K562 treated with DMSO at 1 percent for 24 hours (cell line): Measurements from ENCODE around the gene TRIP4. TPM values are rescaled to one million over a fixed set of nuclear protein-coding genes. Genes with fewer than 3 reads are reported as not detected.

ENCODE experiments used
- total RNA-seq: library from RNA; unstranded; fragments of 300-600 nt; gene quantifications from 2 replicates; pipeline ENCODE4 v1.2.3, GENCODE V29; 2022; ENCODE audit warnings: low read depth; ENCODE audit not compliant: insufficient read depth

The TRIP4 gene
- 18.7 and 21.4 TPM in 2 replicates for total RNA-seq

GRCh38 chr15:64387562-64388168, at the start of gene TRIP4:
Gene TRIP4 (plus strand): TSS chr15:64387836. CDS start chr15:64387864, 28 bp downstream.

GRCh38 chr15:64355944-64356709, 31.5 kb upstream of the TRIP4 start, which contains the start of gene CSNK1G1:
Gene CSNK1G1 (minus strand): TSS chr15:64356173. CDS start chr15:64300499, 55,674 bp downstream.

GRCh38 chr15:64381000-64381751, 6.5 kb upstream of the TRIP4 start, which contains the start of gene PCLAF:
Gene PCLAF (minus strand): TSS chr15:64381441. CDS start chr15:64381371, 70 bp downstream.

GRCh38 chr15:64460206-64460723, 72.6 kb downstream of the TRIP4 start, which contains the start of gene ZNF609:
Gene ZNF609 (plus strand): TSS chr15:64460578. CDS start chr15:64499420, 38,842 bp downstream.

Other genes with a start within 250 kb of the TRIP4 start
- 1.1 and 1.2 TPM in 2 replicates for gene SNX22, start 236.1 kb upstream of the TRIP4 start, total RNA-seq
- 477 and 517 TPM in 2 replicates for gene PPIB, start 224.8 kb upstream of the TRIP4 start, total RNA-seq
- gene CSNK1G1, start 31.7 kb upstream of the TRIP4 start, total RNA-seq = 5.5 and 6.9 TPM in 2 replicates
- gene PCLAF, start 6.4 kb upstream of the TRIP4 start, total RNA-seq = 76.5 and 102 TPM in 2 replicates
- 18.5 and 18.6 TPM in 2 replicates for gene ZNF609, start 72.7 kb downstream of the TRIP4 start, total RNA-seq